ENCODE measurements around the gene DGCR2. TPM values are rescaled to one million over a fixed set of nuclear protein-coding genes. Genes with fewer than 3 reads are reported as not detected.

DGCR2 gene
- total RNA-seq, 1 donor from 2014 or later = 33.1 TPM

- ATAC-seq = no peak
- intact Hi-C loops (cut with micrococcal nuclease) = no loop called here
- no peak for DNase-seq
These were observed 8.8 kb downstream of the DGCR2 start for GRCh38 chr22:19113429-19113828.

- ATAC-seq = no peak
- DNase-seq = no peak
- intact Hi-C loops (cut with micrococcal nuclease) = no loop called here
These were observed 10.6 kb downstream of the DGCR2 start for GRCh38 chr22:19111584-19111983.

- DNase-seq = no peak
- intact Hi-C loops (cut with micrococcal nuclease) = no loop called here
- ATAC-seq = no peak
These were observed 11.1 kb downstream of the DGCR2 start for GRCh38 chr22:19111140-19111539.

- no peak for DNase-seq
- ATAC-seq = no peak
- intact Hi-C loops (cut with micrococcal nuclease) = no loop called here
These were observed 11.6 kb downstream of the DGCR2 start for GRCh38 chr22:19110646-19111045.

- intact Hi-C loops (cut with micrococcal nuclease) = no loop called here
- ATAC-seq = no peak
- DNase-seq = no peak
These were observed 12.2 kb downstream of the DGCR2 start for GRCh38 chr22:19110064-19110458.

GRCh38 chr22:19109198-19110063, 12.8 kb downstream of the DGCR2 start:
- no peak for DNase-seq
- peak; percentile 69 for ATAC-seq
- intact Hi-C loops (cut with micrococcal nuclease) = no loop called here

GRCh38 chr22:19108807-19109197, 13.4 kb downstream of the DGCR2 start:
- DNase-seq = no peak
- ATAC-seq = no peak
- intact Hi-C loops (cut with micrococcal nuclease) = no loop called here

GRCh38 chr22:19107730-19108074, 14.5 kb downstream of the DGCR2 start:
- DNase-seq (no peak), ATAC-seq (no peak)
- intact Hi-C loops (cut with micrococcal nuclease) = no loop called here

- intact Hi-C loops (cut with micrococcal nuclease) = no loop called here
- ATAC-seq = no peak
- DNase-seq = no peak
These were observed 15.1 kb downstream of the DGCR2 start for GRCh38 chr22:19106886-19107729.

GRCh38 chr22:19105867-19106802, 16.1 kb downstream of the DGCR2 start:
- ATAC-seq = peak; percentile 33
- DNase-seq = no peak
- intact Hi-C loops (cut with micrococcal nuclease) = no loop called here

- no peak for DNase-seq
- intact Hi-C loops (cut with micrococcal nuclease) = no loop called here
- ATAC-seq = no peak
These were observed 16.8 kb downstream of the DGCR2 start for GRCh38 chr22:19105456-19105855.

GRCh38 chr22:19103880-19104821, 18.1 kb downstream of the DGCR2 start:
- intact Hi-C loops (cut with micrococcal nuclease) = no loop called here
- ATAC-seq (peak; percentile 39), DNase-seq (no peak)

- DNase-seq = no peak
- no peak for ATAC-seq
- intact Hi-C loops (cut with micrococcal nuclease) = no loop called here
These were observed 24.1 kb downstream of the DGCR2 start for GRCh38 chr22:19098157-19098556.

GRCh38 chr22:19097518-19097917, 24.7 kb downstream of the DGCR2 start:
- DNase-seq (no peak), ATAC-seq (peak; percentile 20)
- intact Hi-C loops (cut with micrococcal nuclease) = no loop called here

- no peak for ATAC-seq
- intact Hi-C loops (cut with micrococcal nuclease) = no loop called here
These were observed 25.7 kb downstream of the DGCR2 start for GRCh38 chr22:19096555-19096954.

GRCh38 chr22:19094393-19094997, 27.7 kb downstream of the DGCR2 start:
- ATAC-seq (no peak), DNase-seq (no peak)
- intact Hi-C loops (cut with micrococcal nuclease) = no loop called here

More at GRCh38 chr22:19096555-19096954, 25.7 kb downstream of the DGCR2 start:
- DNase-seq = no peak

- DNase-seq (no peak), ATAC-seq (no peak)
- intact Hi-C loops (cut with micrococcal nuclease) = no loop called here
These were observed 29.5 kb downstream of the DGCR2 start for GRCh38 chr22:19092725-19093124.

GRCh38 chr22:19090586-19091127, 31.6 kb downstream of the DGCR2 start:
- no peak for ATAC-seq
- intact Hi-C loops (cut with micrococcal nuclease) = no loop called here
- no peak for DNase-seq
